D721Med (cell line): ENCODE measurements around the gene CABP4.
"Not testable (repeated sequence)": the region's sequence is repeated elsewhere in the genome, so short reads cannot be mapped to it uniquely, and the experiment has no call there.

Source experiments
- DNase-seq: peaks from one replicate; pipeline ENCODE4 v3.0.0; 2011; ENCODE audit warnings: low spot score; ENCODE audit not compliant: insufficient read length
- FAIRE-seq: peaks from 2 replicates; lab custom pipeline; 2011; peaks lifted over from hg19 to GRCh38; lab: Jason Lieb, UNC
- CTCF ChIP-seq: IDR thresholded peaks from 2 replicates; pipeline ENCODE4 v1.5.1; 2012; ENCODE audit warnings: mild to moderate bottlenecking, control low read depth; ENCODE audit not compliant: insufficient read depth; ENCODE audit errors: missing control alignments

Gene CABP4

GRCh38 chr11:67463680-67464410 is 8.7 kb downstream of the CABP4 start:
- no peak for TF ChIP-seq CTCF
- FAIRE-seq = no peak
- no peak for DNase-seq

GRCh38 chr11:67464411-67465188 is 9.4 kb downstream of the CABP4 start:
- DNase-seq (no peak), FAIRE-seq (no peak)
- no peak for TF ChIP-seq CTCF

- FAIRE-seq (no peak), DNase-seq (no peak)
- TF ChIP-seq CTCF = no peak
Observed at GRCh38 chr11:67465189-67465510, 10.0 kb downstream of the CABP4 start.

- not testable (repeated sequence) for FAIRE-seq
Observed at GRCh38 chr11:67465530-67465929, 10.4 kb downstream of the CABP4 start.

GRCh38 chr11:67466367-67466766 is 11.2 kb downstream of the CABP4 start:
- no peak for DNase-seq
- FAIRE-seq = no peak
- TF ChIP-seq CTCF = no peak

More at GRCh38 chr11:67465530-67465929, 10.4 kb downstream of the CABP4 start:
- DNase-seq = not testable (repeated sequence)

GRCh38 chr11:67466962-67467771 is 12.0 kb downstream of the CABP4 start:
- TF ChIP-seq CTCF = no peak
- DNase-seq (no peak), FAIRE-seq (no peak)

- TF ChIP-seq CTCF = no peak
- FAIRE-seq (no peak), DNase-seq (no peak)
Observed at GRCh38 chr11:67468056-67468455, 12.9 kb downstream of the CABP4 start.
